Measurements from ENCODE around the gene NEIL3.

NEIL3 gene

GRCh38 chr4:177356921-177357320 is 47.2 kb downstream of the NEIL3 start:
- DNase-seq (ENCODE audit: low read depth in 2 of 3, low spot score in 1 of 3) = no peak

GRCh38 chr4:177367336-177367735 is 57.7 kb downstream of the NEIL3 start:
- DNase-seq (ENCODE audit: low read depth in 2 of 3, low spot score in 1 of 3) = no peak

GRCh38 chr4:177369372-177369771 is 59.7 kb downstream of the NEIL3 start:
- no peak for DNase-seq (ENCODE audit: low read depth in 2 of 3, low spot score in 1 of 3)

GRCh38 chr4:177371461-177371860 is 61.8 kb downstream of the NEIL3 start:
- DNase-seq (ENCODE audit: low read depth in 2 of 3, low spot score in 1 of 3) = no peak

GRCh38 chr4:177374966-177375365 is 65.3 kb downstream of the NEIL3 start:
- no peak for DNase-seq (ENCODE audit: low read depth in 2 of 3, low spot score in 1 of 3)

- DNase-seq (ENCODE audit: low read depth in 2 of 3, low spot score in 1 of 3) = no peak
Observed at GRCh38 chr4:177375372-177375771, 65.7 kb downstream of the NEIL3 start.

- no peak for DNase-seq (ENCODE audit: low read depth in 2 of 3, low spot score in 1 of 3)
Observed at GRCh38 chr4:177376024-177376423, 66.3 kb downstream of the NEIL3 start.

- no peak for DNase-seq (ENCODE audit: low read depth in 2 of 3, low spot score in 1 of 3)
Observed at GRCh38 chr4:177380730-177381287, 71.1 kb downstream of the NEIL3 start.

GRCh38 chr4:177381762-177382310 is 72.2 kb downstream of the NEIL3 start:
- DNase-seq (ENCODE audit: low read depth in 2 of 3, low spot score in 1 of 3) = no peak

- DNase-seq (ENCODE audit: low read depth in 2 of 3, low spot score in 1 of 3) = no peak
Observed at GRCh38 chr4:177384856-177385397, 75.3 kb downstream of the NEIL3 start.

- DNase-seq (ENCODE audit: low read depth in 2 of 3, low spot score in 1 of 3) = no peak
Observed at GRCh38 chr4:177385576-177386277, 76.1 kb downstream of the NEIL3 start.

- no peak for DNase-seq (ENCODE audit: low read depth in 2 of 3, low spot score in 1 of 3)
Observed at GRCh38 chr4:177386278-177386815, 76.7 kb downstream of the NEIL3 start.

GRCh38 chr4:177391287-177391686 is 81.6 kb downstream of the NEIL3 start:
- no peak for DNase-seq (ENCODE audit: low read depth in 2 of 3, low spot score in 1 of 3)

GRCh38 chr4:177391953-177392352 is 82.3 kb downstream of the NEIL3 start:
- DNase-seq (ENCODE audit: low read depth in 2 of 3, low spot score in 1 of 3) = no peak

GRCh38 chr4:177393236-177393635 is 83.6 kb downstream of the NEIL3 start:
- peak in 1 of 3 donors; percentile 21 for DNase-seq (ENCODE audit: low read depth in 2 of 3, low spot score in 1 of 3)

- no peak for DNase-seq (ENCODE audit: low read depth in 2 of 3, low spot score in 1 of 3)
Observed at GRCh38 chr4:177396352-177396751, 86.7 kb downstream of the NEIL3 start.

- DNase-seq (ENCODE audit: low read depth in 2 of 3, low spot score in 1 of 3) = no peak
Observed at GRCh38 chr4:177400030-177400429, 90.4 kb downstream of the NEIL3 start.

- DNase-seq (ENCODE audit: low read depth in 2 of 3, low spot score in 1 of 3) = no peak
Observed at GRCh38 chr4:177401658-177402273, 92.1 kb downstream of the NEIL3 start.

GRCh38 chr4:177403746-177404145 is 94.1 kb downstream of the NEIL3 start:
- DNase-seq (ENCODE audit: low read depth in 2 of 3, low spot score in 1 of 3) = no peak

GRCh38 chr4:177404342-177404741 is 94.7 kb downstream of the NEIL3 start:
- no peak for DNase-seq (ENCODE audit: low read depth in 2 of 3, low spot score in 1 of 3)

- no peak for DNase-seq (ENCODE audit: low read depth in 2 of 3, low spot score in 1 of 3)
Observed at GRCh38 chr4:177404986-177405385, 95.3 kb downstream of the NEIL3 start.

- no peak for DNase-seq (ENCODE audit: low read depth in 2 of 3, low spot score in 1 of 3)
Observed at GRCh38 chr4:177405508-177405907, 95.8 kb downstream of the NEIL3 start.
